ENCODE results near the gene ADAM15. TPM values are rescaled to one million over a fixed set of nuclear protein-coding genes. Genes with fewer than 3 reads are reported as not detected.

ADAM15 gene
- total RNA-seq, 1 experiment from 2014 or later: 38.4 TPM

- peak; percentile 100 for TF ChIP-seq USF2 (CRISPR knock-in tag; IDR thresholded peaks at IDR 0.05)
- TF ChIP-seq CREM (CRISPR knock-in tag; IDR thresholded peaks at IDR 0.05): 0 out of 2 replicates have a peak, but pooled peaks have one; percentile 49
- TF ChIP-seq ELF4 (CRISPR knock-in tag; IDR thresholded peaks at IDR 0.05; ENCODE audit: low read depth): no peak
- TF ChIP-seq, protein P1, sequence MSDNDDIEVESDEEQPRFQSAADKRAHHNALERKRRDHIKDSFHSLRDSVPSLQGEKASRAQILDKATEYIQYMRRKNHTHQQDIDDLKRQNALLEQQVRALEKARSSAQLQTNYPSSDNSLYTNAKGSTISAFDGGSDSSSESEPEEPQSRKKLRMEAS (CRISPR knock-in tag; IDR thresholded peaks at IDR 0.05): peak; percentile 94
- TF ChIP-seq ZNF423 (CRISPR knock-in tag; IDR thresholded peaks at IDR 0.05): no peak
- no peak for TF ChIP-seq PREB (CRISPR knock-in tag; IDR thresholded peaks at IDR 0.05; ENCODE audit: borderline replicate concordance)
- no peak for TF ChIP-seq RELA (CRISPR knock-in tag; IDR thresholded peaks at IDR 0.05; ENCODE audit: borderline replicate concordance)
- TF ChIP-seq, protein P2, sequence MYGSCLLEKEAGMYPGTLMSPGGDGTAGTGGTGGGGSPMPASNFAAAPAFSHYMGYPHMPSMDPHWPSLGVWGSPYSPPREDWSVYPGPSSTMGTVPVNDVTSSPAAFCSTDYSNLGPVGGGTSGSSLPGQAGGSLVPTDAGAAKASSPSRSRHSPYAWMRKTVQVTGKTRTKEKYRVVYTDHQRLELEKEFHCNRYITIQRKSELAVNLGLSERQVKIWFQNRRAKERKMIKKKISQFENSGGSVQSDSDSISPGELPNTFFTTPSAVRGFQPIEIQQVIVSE (CRISPR knock-in tag; IDR thresholded peaks at IDR 0.05; ENCODE audit: borderline replicate concordance): no peak
- TF ChIP-seq ZNF416 (CRISPR knock-in tag; IDR thresholded peaks at IDR 0.05): no peak
- TF ChIP-seq SMAD3 (CRISPR knock-in tag; IDR thresholded peaks at IDR 0.05; ENCODE audit: borderline replicate concordance): no peak
- TF ChIP-seq, protein P3, sequence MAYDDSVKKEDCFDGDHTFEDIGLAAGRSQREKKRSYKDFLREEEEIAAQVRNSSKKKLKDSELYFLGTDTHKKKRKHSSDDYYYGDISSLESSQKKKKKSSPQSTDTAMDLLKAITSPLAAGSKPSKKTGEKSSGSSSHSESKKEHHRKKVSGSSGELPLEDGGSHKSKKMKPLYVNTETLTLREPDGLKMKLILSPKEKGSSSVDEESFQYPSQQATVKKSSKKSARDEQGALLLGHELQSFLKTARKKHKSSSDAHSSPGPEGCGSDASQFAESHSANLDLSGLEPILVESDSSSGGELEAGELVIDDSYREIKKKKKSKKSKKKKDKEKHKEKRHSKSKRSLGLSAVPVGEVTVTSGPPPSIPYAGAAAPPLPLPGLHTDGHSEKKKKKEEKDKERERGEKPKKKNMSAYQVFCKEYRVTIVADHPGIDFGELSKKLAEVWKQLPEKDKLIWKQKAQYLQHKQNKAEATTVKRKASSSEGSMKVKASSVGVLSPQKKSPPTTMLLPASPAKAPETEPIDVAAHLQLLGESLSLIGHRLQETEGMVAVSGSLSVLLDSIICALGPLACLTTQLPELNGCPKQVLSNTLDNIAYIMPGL (CRISPR knock-in tag; IDR thresholded peaks at IDR 0.05): peak; percentile 67
- TF ChIP-seq ZNF121 (CRISPR knock-in tag; IDR thresholded peaks at IDR 0.05): no peak
- 0 out of 2 replicates have a peak, but pooled peaks have one; percentile 79 for TF ChIP-seq TP53 (CRISPR knock-in tag; IDR thresholded peaks at IDR 0.05)
- no peak for TF ChIP-seq NR1H2 (CRISPR knock-in tag; IDR thresholded peaks at IDR 0.05)
- TF ChIP-seq ZSCAN18 (CRISPR knock-in tag; IDR thresholded peaks at IDR 0.05): no peak
- TF ChIP-seq USF1 (CRISPR knock-in tag; IDR thresholded peaks at IDR 0.05): peak; percentile 100
- no peak; the same call in 1 of the 2 replicates for TF ChIP-seq TEAD1 (CRISPR knock-in tag; IDR thresholded peaks at IDR 0.05)
These were observed 29.5 kb downstream of the ADAM15 start (continued) for GRCh38 chr1:155080312-155081228.

All from WTC11 (cell line).